Kidney (tissue), 14 donors: ENCODE results near the gene SRGAP3. TPM values are rescaled to one million over a fixed set of nuclear protein-coding genes. Genes with fewer than 3 reads are reported as not detected.

Experiments
- DNase-seq, 5 donors: peaks; one replicate each; pipeline ENCODE4 v3.0.0-alpha.2; 2013 to 2020
- FAIRE-seq: peaks from 2 replicates; lab custom pipeline; 2012; peaks lifted over from hg19 to GRCh38; lab: Jason Lieb, UNC
- H3K27ac ChIP-seq, 2 donors: one replicate each; pipeline ENCODE4 v1.7.0; 2013; ENCODE audit warnings: low read depth in 2 of 2, low read length in 2 of 2, inconsistent platforms in 1 of 2
- H3K27me3 ChIP-seq: one replicate; pipeline ENCODE4 v1.7.1; 2013; ENCODE audit warnings: low read length, inconsistent platforms; ENCODE audit not compliant: control insufficient read depth, insufficient read depth
- H3K36me3 ChIP-seq, 3 donors: one replicate each; pipeline versions ENCODE4 v1.7.0 to v1.7.1; 2013; ENCODE audit warnings: low read length in 3 of 3, control low read depth in 1 of 3, inconsistent platforms in 1 of 3; ENCODE audit not compliant: insufficient read depth in 3 of 3, control insufficient read depth in 2 of 3
- H3K4me1 ChIP-seq, 3 donors: one replicate each; pipeline versions ENCODE4 v1.7.0 to v1.7.1; 2013; ENCODE audit warnings: low read length in 3 of 3, inconsistent platforms in 1 of 3, low read depth in 1 of 3; ENCODE audit not compliant: control insufficient read depth in 2 of 3, insufficient read depth in 2 of 3
- H3K4me3 ChIP-seq, 3 donors: one replicate each; pipeline versions ENCODE4 v1.7.0 to v1.8.1; 2013; ENCODE audit warnings: low read length in 3 of 3, control low read depth in 1 of 3, inconsistent platforms in 1 of 3
- H3K9ac ChIP-seq, 3 donors: one replicate each; pipeline versions ENCODE4 v1.7.0 to v1.7.1; 2013; ENCODE audit warnings: low read length in 3 of 3, control low read depth in 1 of 3, inconsistent platforms in 1 of 3
- H3K9me3 ChIP-seq, 3 donors: one replicate each; pipeline versions ENCODE4 v1.7.0 to v1.7.1; 2013; ENCODE audit warnings: low read length in 3 of 3, control low read depth in 1 of 3, inconsistent platforms in 1 of 3; ENCODE audit not compliant: control insufficient read depth in 2 of 3, insufficient read depth in 1 of 3
- CTCF ChIP-seq: IDR thresholded peaks from 3 replicates; pipeline ENCODE4 v1.5.1; 2012; ENCODE audit warnings: mild to moderate bottlenecking, moderate library complexity, borderline replicate concordance; ENCODE audit not compliant: insufficient read depth; ENCODE audit errors: extremely low read depth
- intact Hi-C: fragments of 100-400 bp; cut with DNase I; formaldehyde crosslinking; loops from one replicate; pipeline ENCODE4 v1.11.1; 2022
- polyA plus RNA-seq: library from polyadenylated mRNA; stranded (reverse); fragments of 350-450 nt; fragmentation: Illumina TruSeq; extraction: RNeasy Lipid Tissue Mini Kit (QIAGEN cat#74804); gene quantifications from one replicate; pipeline ENCODE4 v1.2.3, GENCODE V29; 2014; ENCODE audit warnings: low read depth, low replicate concordance; ENCODE audit not compliant: insufficient read depth
- total RNA-seq: library from RNA; stranded (reverse); fragmentation: NEBNext Ultra II Directional; extraction: Animal tissue kit (Norgen Biotek cat#: 25700); gene quantifications from one replicate; pipeline ENCODE4 v1.2.1, GENCODE V29; 2021
- donor health status: control.
- donor health status: control.
- donor health status: control.
- donor health status: control.
- donor health status: control.
- donor health status: DM: yes; HTN: yes; CAD: no.
- donor health status: Normal renal cell carcinoma (clear cell type).

Gene SRGAP3
- total and polyA plus RNA-seq, 2 donors from 2014 or later: 4.1 to 24.3 TPM

- Histone ChIP-seq H3K4me3 (no peak overlapping the region), H3K9me3 (no peaks in the 10 kb centered on the region), H3K36me3 (no peaks in the 10 kb centered on the region), H3K9ac (no peak overlapping the region), H3K27me3 (no peaks in the 10 kb centered on the region), H3K4me1 (no peaks in the 10 kb centered on the region), H3K27ac (no peak overlapping the region)
- intact Hi-C loops: no loop called here
- DNase-seq: peak in 1 of 5 donors; percentile 9
- FAIRE-seq: no peak
- TF ChIP-seq CTCF: no peak
These were observed 266.9 kb downstream of the SRGAP3 start for GRCh38 chr3:8982509-8982908.

GRCh38 chr3:8981700-8982099, 267.7 kb downstream of the SRGAP3 start:
- Histone ChIP-seq H3K4me1 (no peaks in the 10 kb centered on the region), H3K9ac (no peak overlapping the region), H3K9me3 (no peaks in the 10 kb centered on the region), H3K36me3 (no peaks in the 10 kb centered on the region), H3K4me3 (no peak overlapping the region), H3K27me3 (no peaks in the 10 kb centered on the region), H3K27ac (no peak overlapping the region)
- FAIRE-seq (no peak), DNase-seq (peak in 1 of 5 donors; percentile 3)
- intact Hi-C loops: no loop called here
- TF ChIP-seq CTCF: no peak

- H3K27ac ChIP-seq: no peak overlapping the region
- no peak overlapping the region for H3K4me3 ChIP-seq
- no peaks in the 10 kb centered on the region for H3K27me3 ChIP-seq
- no peak for TF ChIP-seq CTCF
- no peak overlapping the region for H3K9ac ChIP-seq
- intact Hi-C loops: no loop called here
- DNase-seq (peak in 1 of 5 donors; percentile 7), FAIRE-seq (no peak)
- H3K4me1 ChIP-seq: no peaks in the 10 kb centered on the region
- no peaks in the 10 kb centered on the region for H3K9me3 ChIP-seq
- no peaks in the 10 kb centered on the region for H3K36me3 ChIP-seq
These were observed 268.1 kb downstream of the SRGAP3 start for GRCh38 chr3:8981296-8981695.

- Histone ChIP-seq H3K27me3 (no peaks in the 10 kb centered on the region), H3K4me1 (no peaks in the 10 kb centered on the region), H3K27ac (no peak overlapping the region), H3K36me3 (no peaks in the 10 kb centered on the region), H3K9ac (no peak overlapping the region), H3K4me3 (no peak overlapping the region), H3K9me3 (no peaks in the 10 kb centered on the region)
- no peak for TF ChIP-seq CTCF
- intact Hi-C loops: no loop called here
- FAIRE-seq: no peak
- DNase-seq: peak in 1 of 5 donors; percentile 8
These were observed 268.6 kb downstream of the SRGAP3 start for GRCh38 chr3:8980756-8981257.
